ENCODE results near the gene GPR108.

GPR108 gene

DNA sequence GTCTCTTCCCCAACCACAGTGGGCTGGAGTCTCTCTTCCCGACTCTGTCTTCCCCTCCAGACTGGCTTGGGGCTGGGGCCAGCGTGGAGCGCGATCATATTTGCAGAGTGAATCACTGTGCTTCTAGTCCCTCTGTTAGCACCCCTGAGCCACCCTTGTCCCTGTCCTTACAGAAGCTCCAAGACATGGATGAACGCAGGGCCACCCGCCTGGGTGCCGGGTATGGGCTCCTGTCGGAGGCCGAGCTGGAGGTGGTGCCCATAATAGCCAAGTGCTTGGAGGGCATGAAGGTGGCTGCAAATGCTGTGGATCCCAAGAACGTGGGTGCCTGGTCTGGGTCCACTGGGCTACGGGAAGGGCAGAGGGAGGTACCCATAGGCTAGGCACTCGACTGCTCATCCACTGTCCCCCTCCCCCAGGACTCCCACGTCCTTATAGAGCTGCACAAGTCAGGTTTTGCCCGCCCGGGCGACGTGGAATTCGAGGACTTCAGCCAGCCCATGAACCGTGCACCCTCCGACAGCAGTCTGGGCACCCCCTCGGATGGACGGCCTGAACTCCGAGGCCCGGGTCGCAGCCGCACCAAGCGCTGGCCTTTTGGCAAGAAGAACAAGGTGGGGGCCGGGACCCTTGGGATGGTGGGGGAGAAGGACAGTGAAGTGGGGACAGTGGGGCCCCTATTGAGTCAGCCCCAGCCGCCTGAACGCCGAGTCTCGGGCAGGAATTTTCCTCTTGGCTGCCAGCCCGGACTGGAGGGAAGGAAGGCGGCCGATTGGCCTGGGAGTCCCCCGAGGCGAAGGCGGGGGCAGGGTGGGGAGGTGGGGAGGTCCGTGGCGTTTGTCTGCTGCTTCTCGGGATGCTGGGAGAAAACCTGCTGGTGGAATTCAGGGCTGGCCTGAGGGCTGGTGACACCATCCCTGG lies 7.3 kb upstream of the GPR108 start (continued):
- TF ChIP-seq ZNF341 (tag by site-specific recombination; IDR thresholded peaks at IDR 0.05; ENCODE audit: low read depth) (peak; percentile 34; the same call in 1 of the 2 replicates), BCL11B (tag by site-specific recombination; IDR thresholded peaks at IDR 0.05; ENCODE audit: low read depth) (0 out of 2 replicates have a peak, but pooled peaks have one; percentile 13), BCL11A (tag by site-specific recombination; IDR thresholded peaks at IDR 0.05; ENCODE audit: low read depth) (peak; percentile 67; the same call in 1 of the 2 replicates), ZFP41 (tag by site-specific recombination; IDR thresholded peaks at IDR 0.05; ENCODE audit: borderline replicate concordance) (no peak), OVOL3 (tag by site-specific recombination; IDR thresholded peaks at IDR 0.05) (0 out of 2 replicates have a peak, but pooled peaks have one; percentile 8), ZNF324 (tag by site-specific recombination; IDR thresholded peaks at IDR 0.05) (peak; percentile 69; the same call in 1 of the 2 replicates), HOXA7 (CRISPR knock-in tag; IDR thresholded peaks at IDR 0.05; ENCODE audit: borderline replicate concordance) (no peak), ZNF391 (tag by site-specific recombination; IDR thresholded peaks at IDR 0.05; ENCODE audit: borderline replicate concordance, low read depth) (0 out of 2 replicates have a peak, but pooled peaks have one; percentile 28), ZBTB8A (tag by site-specific recombination; IDR thresholded peaks at IDR 0.05) (peak; percentile 82), ZNF791 (tag by site-specific recombination; IDR thresholded peaks at IDR 0.05) (no peak), SP2 (tag by site-specific recombination; IDR thresholded peaks at IDR 0.05) (peak; percentile 56), ZNF202 (tag by site-specific recombination; IDR thresholded peaks at IDR 0.05; ENCODE audit: borderline replicate concordance) (no peak), ZNF777 (tag by site-specific recombination; IDR thresholded peaks at IDR 0.05; ENCODE audit: borderline replicate concordance) (peak; percentile 84), FEZF1 (tag by site-specific recombination; IDR thresholded peaks at IDR 0.05) (peak; percentile 46), ZNF76 (tag by site-specific recombination; IDR thresholded peaks at IDR 0.05; ENCODE audit: borderline replicate concordance, low read depth) (peak; percentile 58; the same call in 1 of the 2 replicates), ZBTB17 (tag by site-specific recombination; IDR thresholded peaks at IDR 0.05) (peak; percentile 86), ZNF555 (tag by site-specific recombination; conservative IDR thresholded peaks at IDR 0.05) (no peak), ZXDB (tag by site-specific recombination; IDR thresholded peaks at IDR 0.05) (peak; percentile 72; the same call in 1 of the 2 replicates), ZBTB20 (tag by site-specific recombination; IDR thresholded peaks at IDR 0.05) (peak; percentile 100), ZNF10 (tag by site-specific recombination; IDR thresholded peaks at IDR 0.05) (no peak), ZNF157 (tag by site-specific recombination; IDR thresholded peaks at IDR 0.05) (no peak), GLIS1 (tag by site-specific recombination; IDR thresholded peaks at IDR 0.05) (peak; percentile 71), KLF16 (tag by site-specific recombination; IDR thresholded peaks at IDR 0.05) (peak; percentile 63; the same call in 1 of the 2 replicates)
- TF ChIP-seq, protein P1, sequence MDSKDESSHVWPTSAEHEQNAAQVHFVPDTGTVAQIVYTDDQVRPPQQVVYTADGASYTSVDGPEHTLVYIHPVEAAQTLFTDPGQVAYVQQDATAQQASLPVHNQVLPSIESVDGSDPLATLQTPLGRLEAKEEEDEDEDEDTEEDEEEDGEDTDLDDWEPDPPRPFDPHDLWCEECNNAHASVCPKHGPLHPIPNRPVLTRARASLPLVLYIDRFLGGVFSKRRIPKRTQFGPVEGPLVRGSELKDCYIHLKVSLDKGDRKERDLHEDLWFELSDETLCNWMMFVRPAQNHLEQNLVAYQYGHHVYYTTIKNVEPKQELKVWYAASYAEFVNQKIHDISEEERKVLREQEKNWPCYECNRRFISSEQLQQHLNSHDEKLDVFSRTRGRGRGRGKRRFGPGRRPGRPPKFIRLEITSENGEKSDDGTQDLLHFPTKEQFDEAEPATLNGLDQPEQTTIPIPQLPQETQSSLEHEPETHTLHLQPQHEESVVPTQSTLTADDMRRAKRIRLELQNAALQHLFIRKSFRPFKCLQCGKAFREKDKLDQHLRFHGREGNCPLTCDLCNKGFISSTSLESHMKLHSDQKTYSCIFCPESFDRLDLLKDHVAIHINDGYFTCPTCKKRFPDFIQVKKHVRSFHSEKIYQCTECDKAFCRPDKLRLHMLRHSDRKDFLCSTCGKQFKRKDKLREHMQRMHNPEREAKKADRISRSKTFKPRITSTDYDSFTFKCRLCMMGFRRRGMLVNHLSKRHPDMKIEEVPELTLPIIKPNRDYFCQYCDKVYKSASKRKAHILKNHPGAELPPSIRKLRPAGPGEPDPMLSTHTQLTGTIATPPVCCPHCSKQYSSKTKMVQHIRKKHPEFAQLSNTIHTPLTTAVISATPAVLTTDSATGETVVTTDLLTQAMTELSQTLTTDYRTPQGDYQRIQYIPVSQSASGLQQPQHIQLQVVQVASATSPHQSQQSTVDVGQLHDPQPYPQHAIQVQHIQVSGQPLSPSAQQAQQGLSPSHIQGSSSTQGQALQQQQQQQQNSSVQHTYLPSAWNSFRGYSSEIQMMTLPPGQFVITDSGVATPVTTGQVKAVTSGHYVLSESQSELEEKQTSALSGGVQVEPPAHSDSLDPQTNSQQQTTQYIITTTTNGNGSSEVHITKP (tag by site-specific recombination; IDR thresholded peaks at IDR 0.05): peak; percentile 58
- TF ChIP-seq, protein P2, sequence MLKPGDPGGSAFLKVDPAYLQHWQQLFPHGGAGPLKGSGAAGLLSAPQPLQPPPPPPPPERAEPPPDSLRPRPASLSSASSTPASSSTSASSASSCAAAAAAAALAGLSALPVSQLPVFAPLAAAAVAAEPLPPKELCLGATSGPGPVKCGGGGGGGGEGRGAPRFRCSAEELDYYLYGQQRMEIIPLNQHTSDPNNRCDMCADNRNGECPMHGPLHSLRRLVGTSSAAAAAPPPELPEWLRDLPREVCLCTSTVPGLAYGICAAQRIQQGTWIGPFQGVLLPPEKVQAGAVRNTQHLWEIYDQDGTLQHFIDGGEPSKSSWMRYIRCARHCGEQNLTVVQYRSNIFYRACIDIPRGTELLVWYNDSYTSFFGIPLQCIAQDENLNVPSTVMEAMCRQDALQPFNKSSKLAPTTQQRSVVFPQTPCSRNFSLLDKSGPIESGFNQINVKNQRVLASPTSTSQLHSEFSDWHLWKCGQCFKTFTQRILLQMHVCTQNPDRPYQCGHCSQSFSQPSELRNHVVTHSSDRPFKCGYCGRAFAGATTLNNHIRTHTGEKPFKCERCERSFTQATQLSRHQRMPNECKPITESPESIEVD (tag by site-specific recombination; IDR thresholded peaks at IDR 0.05): peak; percentile 22; the same call in 1 of the 2 replicates
- TF ChIP-seq, protein P3, sequence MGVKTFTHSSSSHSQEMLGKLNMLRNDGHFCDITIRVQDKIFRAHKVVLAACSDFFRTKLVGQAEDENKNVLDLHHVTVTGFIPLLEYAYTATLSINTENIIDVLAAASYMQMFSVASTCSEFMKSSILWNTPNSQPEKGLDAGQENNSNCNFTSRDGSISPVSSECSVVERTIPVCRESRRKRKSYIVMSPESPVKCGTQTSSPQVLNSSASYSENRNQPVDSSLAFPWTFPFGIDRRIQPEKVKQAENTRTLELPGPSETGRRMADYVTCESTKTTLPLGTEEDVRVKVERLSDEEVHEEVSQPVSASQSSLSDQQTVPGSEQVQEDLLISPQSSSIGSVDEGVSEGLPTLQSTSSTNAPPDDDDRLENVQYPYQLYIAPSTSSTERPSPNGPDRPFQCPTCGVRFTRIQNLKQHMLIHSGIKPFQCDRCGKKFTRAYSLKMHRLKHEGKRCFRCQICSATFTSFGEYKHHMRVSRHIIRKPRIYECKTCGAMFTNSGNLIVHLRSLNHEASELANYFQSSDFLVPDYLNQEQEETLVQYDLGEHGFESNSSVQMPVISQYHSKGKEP (tag by site-specific recombination; IDR thresholded peaks at IDR 0.05): peak; percentile 34; the same call in 1 of the 2 replicates
- TF ChIP-seq, protein P4, sequence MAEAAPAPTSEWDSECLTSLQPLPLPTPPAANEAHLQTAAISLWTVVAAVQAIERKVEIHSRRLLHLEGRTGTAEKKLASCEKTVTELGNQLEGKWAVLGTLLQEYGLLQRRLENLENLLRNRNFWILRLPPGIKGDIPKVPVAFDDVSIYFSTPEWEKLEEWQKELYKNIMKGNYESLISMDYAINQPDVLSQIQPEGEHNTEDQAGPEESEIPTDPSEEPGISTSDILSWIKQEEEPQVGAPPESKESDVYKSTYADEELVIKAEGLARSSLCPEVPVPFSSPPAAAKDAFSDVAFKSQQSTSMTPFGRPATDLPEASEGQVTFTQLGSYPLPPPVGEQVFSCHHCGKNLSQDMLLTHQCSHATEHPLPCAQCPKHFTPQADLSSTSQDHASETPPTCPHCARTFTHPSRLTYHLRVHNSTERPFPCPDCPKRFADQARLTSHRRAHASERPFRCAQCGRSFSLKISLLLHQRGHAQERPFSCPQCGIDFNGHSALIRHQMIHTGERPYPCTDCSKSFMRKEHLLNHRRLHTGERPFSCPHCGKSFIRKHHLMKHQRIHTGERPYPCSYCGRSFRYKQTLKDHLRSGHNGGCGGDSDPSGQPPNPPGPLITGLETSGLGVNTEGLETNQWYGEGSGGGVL (tag by site-specific recombination; IDR thresholded peaks at IDR 0.05): peak; percentile 95
- TF ChIP-seq, protein P5, sequence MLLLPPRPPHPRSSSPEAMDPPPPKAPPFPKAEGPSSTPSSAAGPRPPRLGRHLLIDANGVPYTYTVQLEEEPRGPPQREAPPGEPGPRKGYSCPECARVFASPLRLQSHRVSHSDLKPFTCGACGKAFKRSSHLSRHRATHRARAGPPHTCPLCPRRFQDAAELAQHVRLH (tag by site-specific recombination; IDR thresholded peaks at IDR 0.05): peak; percentile 30; the same call in 1 of the 2 replicates

Data from HEK293 (cell line).